GM23338 (cell line): ENCODE measurements around the gene ERBB4. TPM values are rescaled to one million over a fixed set of nuclear protein-coding genes. Genes with fewer than 3 reads are reported as not detected.

Experiments
- ATAC-seq: fragments of 200-7000 bp; cut with Tn5 transposase; 3 replicates; pipeline ENCODE4 v1.9.1; 2020
- DNase-seq: peaks from one replicate; pipeline ENCODE4 v3.0.0-alpha.2; 2015; ENCODE audit warnings: low spot score
- H2AFZ ChIP-seq: fragments of 200-600 bp; sonication (generic); 2 replicates; pipeline ENCODE4 v1.8.0; 2016; ENCODE audit warnings: antibody characterized with exemption, mild to moderate bottlenecking, moderate library complexity
- H3F3A ChIP-seq: fragments of 200-600 bp; sonication (generic); replicated peaks from 2 replicates; pipeline ENCODE4 v1.8.0; 2017; ENCODE audit warnings: antibody characterized with exemption, mixed run types, low read depth
- H3K27ac ChIP-seq: fragments of 200-600 bp; sonication (generic); 2 replicates; pipeline ENCODE4 v1.6.1; 2016; ENCODE audit warnings: low read depth
- H3K27me3 ChIP-seq: fragments of 200-600 bp; sonication (generic); 2 replicates; pipeline ENCODE4 v1.8.0; 2016; ENCODE audit warnings: mild to moderate bottlenecking, mixed run types, moderate library complexity; ENCODE audit not compliant: insufficient read depth
- H3K36me3 ChIP-seq: fragments of 200-600 bp; sonication (generic); 2 replicates; pipeline ENCODE4 v1.8.0; 2016; ENCODE audit warnings: mild to moderate bottlenecking; ENCODE audit not compliant: insufficient read depth
- H3K4me1 ChIP-seq: fragments of 200-600 bp; sonication (generic); 2 replicates; pipeline ENCODE4 v1.8.0; 2016; ENCODE audit warnings: mild to moderate bottlenecking, moderate library complexity; ENCODE audit not compliant: insufficient read depth
- H3K4me2 ChIP-seq: fragments of 200-600 bp; sonication (generic); 2 replicates; pipeline ENCODE4 v1.7.1; 2017; ENCODE audit warnings: mixed run types
- H3K4me3 ChIP-seq: fragments of 200-600 bp; sonication (generic); 2 replicates; pipeline ENCODE4 v1.6.1; 2016; ENCODE audit warnings: mixed run types
- H3K79me2 ChIP-seq: fragments of 200-600 bp; sonication (generic); replicated peaks from 2 replicates; pipeline ENCODE4 v1.8.0; 2017; ENCODE audit warnings: mild to moderate bottlenecking; ENCODE audit not compliant: insufficient read depth
- H3K9me2 ChIP-seq: fragments of 200-600 bp; sonication (generic); 2 replicates; pipeline ENCODE4 v1.8.0; 2017; ENCODE audit not compliant: insufficient read depth
- H4K20me1 ChIP-seq: fragments of 200-600 bp; sonication (generic); replicated peaks from 2 replicates; pipeline ENCODE4 v1.8.0; 2017; ENCODE audit warnings: mild to moderate bottlenecking; ENCODE audit not compliant: insufficient read depth
- H3K27ac Mint-ChIP-seq: 2 replicates; pipeline ENCODE4 v1.8.0; 2020; ENCODE audit warnings: inconsistent platforms, mild to moderate bottlenecking, moderate library complexity, mixed read lengths
- H3K27me3 Mint-ChIP-seq: 3 replicates; pipeline ENCODE4 v1.8.0; 2022; ENCODE audit warnings: low read depth, mild to moderate bottlenecking, moderate library complexity, mixed read lengths, inconsistent platforms; ENCODE audit not compliant: insufficient read depth, poor library complexity
- H3K36me3 Mint-ChIP-seq: 3 replicates; pipeline ENCODE4 v1.8.0; 2021; ENCODE audit warnings: low read depth, mild to moderate bottlenecking, inconsistent platforms, moderate library complexity, mixed read lengths
- H3K4me1 Mint-ChIP-seq: 3 replicates; pipeline ENCODE4 v1.8.0; 2020; ENCODE audit warnings: mild to moderate bottlenecking, inconsistent platforms, mixed read lengths
- H3K4me3 Mint-ChIP-seq: 3 replicates; pipeline ENCODE4 v1.8.0; 2021; ENCODE audit warnings: moderate library complexity, mild to moderate bottlenecking, inconsistent platforms, mixed read lengths
- H3K9me3 Mint-ChIP-seq: 3 replicates; pipeline ENCODE4 v1.8.0; 2020; ENCODE audit warnings: moderate library complexity, mild to moderate bottlenecking, inconsistent platforms, mixed read lengths
- CREB1 ChIP-seq: fragments of 250-450 bp; sonication (Bioruptor Pico); IDR thresholded peaks from 2 replicates; pipeline ENCODE4 v1.5.0; 2020; ENCODE audit warnings: low read depth, mild to moderate bottlenecking, moderate library complexity
- CTCF ChIP-seq, 2 experiments: fragments of 200-600 bp in 1 of 2; sonication (generic) in 1 of 2; conservative IDR thresholded peaks; 2 replicates each; pipeline versions ENCODE4 v1.5.1 to v1.6.1; 2016 to 2017; ENCODE audit warnings: antibody characterized with exemption in 2 of 2, low read depth in 2 of 2, mild to moderate bottlenecking in 2 of 2, moderate library complexity in 1 of 2
- ETS1 ChIP-seq: IDR thresholded peaks from 2 replicates; pipeline ENCODE4 v1.6.1; 2016; ENCODE audit warnings: antibody characterized with exemption
- EZH2 ChIP-seq: fragments of 200-600 bp; sonication (generic); IDR thresholded peaks from one replicate; pipeline ENCODE4 v1.8.0; 2017; ENCODE audit warnings: antibody characterized with exemption, mild to moderate bottlenecking, low read depth; ENCODE audit not compliant: unreplicated experiment
- EZH2phosphoT487 ChIP-seq: fragments of 200-600 bp; sonication (generic); IDR thresholded peaks from one replicate; pipeline ENCODE4 v1.8.1; 2018; ENCODE audit warnings: antibody characterized with exemption; ENCODE audit not compliant: unreplicated experiment
- JUNB ChIP-seq: IDR thresholded peaks from one replicate; pipeline ENCODE4 v1.6.1; 2016; ENCODE audit warnings: antibody characterized with exemption; ENCODE audit not compliant: unreplicated experiment
- NANOG ChIP-seq: IDR thresholded peaks from 2 replicates; pipeline ENCODE4 v1.6.1; 2016; ENCODE audit warnings: antibody characterized with exemption, borderline replicate concordance
- POLR2AphosphoS5 ChIP-seq: IDR thresholded peaks from 2 replicates; pipeline ENCODE4 v1.6.1; 2016; ENCODE audit warnings: antibody characterized with exemption, low read depth
- REST ChIP-seq: IDR thresholded peaks from one replicate; pipeline ENCODE4 v1.6.1; 2018; ENCODE audit warnings: antibody characterized with exemption; ENCODE audit not compliant: unreplicated experiment
- STAT1 ChIP-seq: IDR thresholded peaks from one replicate; pipeline ENCODE4 v1.6.1; 2016; ENCODE audit warnings: antibody characterized with exemption; ENCODE audit not compliant: unreplicated experiment
- ZNF114 ChIP-seq: fragments of 250-450 bp; sonication (Bioruptor Pico); IDR thresholded peaks from 2 replicates; pipeline ENCODE4 v1.5.0; 2020; ENCODE audit warnings: mild to moderate bottlenecking, moderate library complexity
- ZNF331 ChIP-seq: fragments of 250-450 bp; sonication (Bioruptor Pico); IDR thresholded peaks from 2 replicates; pipeline ENCODE4 v1.5.0; 2020; ENCODE audit warnings: low read depth, mild to moderate bottlenecking, moderate library complexity
- ZNF462 ChIP-seq: fragments of 250-450 bp; sonication (Bioruptor Pico); IDR thresholded peaks from 2 replicates; pipeline ENCODE4 v1.5.0; 2020; ENCODE audit warnings: mild to moderate bottlenecking, moderate library complexity
- polyA plus RNA-seq: library from polyadenylated mRNA; unstranded; fragments of >200 nt; fragmentation: Nextera tagmentation; extraction: Ambion mirVana; gene quantifications from 2 replicates; pipeline ENCODE4 v1.2.1, GENCODE V29; 2016
- total RNA-seq: library from RNA; depleted of rRNA; stranded (reverse); fragments of >200 nt; shearing (Covaris generic); gene quantifications from 2 replicates; pipeline ENCODE4 v1.2.3, GENCODE V29; 2014

Gene ERBB4
- total and polyA plus RNA-seq, 2 experiments from 2014 or later = 0.73 to 1.1 TPM

- H3K4me2 ChIP-seq = no peak overlapping the region
- H3K9me2 ChIP-seq = no peaks in the 10 kb centered on the region
- no peak for DNase-seq
- Mint-ChIP-seq H3K4me1 (no peaks in the 10 kb centered on the region), H3K9me3 (no peaks in the 10 kb centered on the region), H3K36me3 (no peaks in the 10 kb centered on the region), H3K4me3 (no peak overlapping the region), H3K27me3 (no peaks in the 10 kb centered on the region), H3K27ac (no peak overlapping the region)
- H3K27ac ChIP-seq = no peak overlapping the region
- no peak for TF ChIP-seq REST
- TF ChIP-seq NANOG = no peak
- no peak for TF ChIP-seq CTCF (conservative IDR thresholded peaks at IDR 0.05; ENCODE audit: low read depth in 2 of 2)
- TF ChIP-seq STAT1 = no peak
- TF ChIP-seq CREB1 (CRISPR knock-in tag) = no peak
- no peak for TF ChIP-seq ZNF331 (CRISPR knock-in tag)
- TF ChIP-seq EZH2 = no peak
- no peak for TF ChIP-seq EZH2phosphoT487
- no peak for TF ChIP-seq JUNB
- no peak for TF ChIP-seq ZNF114 (CRISPR knock-in tag)
- no peak for TF ChIP-seq ZNF462 (CRISPR knock-in tag)
- TF ChIP-seq ETS1 = no peak
- TF ChIP-seq POLR2AphosphoS5 = no peak
- no peaks in the 10 kb centered on the region for H3K36me3 ChIP-seq
- no peak overlapping the region for H2AFZ ChIP-seq
- H3K4me1 ChIP-seq = no peaks in the 10 kb centered on the region
- no peak overlapping the region for H3K4me3 ChIP-seq
- no peak for ATAC-seq
- H3K27me3 ChIP-seq = no peaks in the 10 kb centered on the region
- H3F3A ChIP-seq = no peaks in the 10 kb centered on the region
- no peaks in the 10 kb centered on the region for H4K20me1 ChIP-seq
- no peaks in the 10 kb centered on the region for H3K79me2 ChIP-seq
Measured at GRCh38 chr2:211545582-211545981, 993.0 kb downstream of the ERBB4 start.
